ENCODE measurements around the gene PIK3R5. TPM values are rescaled to one million over a fixed set of nuclear protein-coding genes. Genes with fewer than 3 reads are reported as not detected.
A peak's percentile ranks its signal among the peaks of the same experiment; 100 is the strongest.

Gene PIK3R5
- total and polyA plus RNA-seq, 2 donors (not counting 1 experiment from before 2014, with no cell fraction given) = 63.1 to 70.0 TPM

GRCh38 chr17:8967861-8968260 is 2.4 kb upstream of the PIK3R5 start:
- H3K4me3 Mint-ChIP-seq = peak overlapping the region; percentile 20
- CTCF ChIA-PET = no interaction called here
- Histone ChIP-seq H2AFZ (ENCODE audit: insufficient read depth, low read depth, low read length, poor library complexity, severe bottlenecking) (no peak overlapping the region), H3K9me3 (ENCODE audit: control extremely low read depth in 1 of 3, control insufficient read depth in 2 of 3, insufficient read depth in 1 of 3, low read length in 2 of 3) (peaks cover 12 to 27% (median 19%) of the 10 kb centered on the region in 3 donors), H3K27me3 (replicated peaks in 1 of 4; ENCODE audit: control extremely low read depth in 1 of 4, control insufficient read depth in 3 of 4, insufficient read depth in 4 of 4, low read length in 3 of 4) (no peaks in the 10 kb centered on the region), H3K4me3 (ENCODE audit: control extremely low read depth in 1 of 5, extremely low read depth in 1 of 5, insufficient read depth in 1 of 5, low read depth in 2 of 5, low read length in 4 of 5) (no peak overlapping the region), H3K27ac (ENCODE audit: low read length in 2 of 2) (no peak overlapping the region), H3K36me3 (replicated peaks in 1 of 2; ENCODE audit: control extremely low read depth in 1 of 2, control insufficient read depth in 1 of 2, extremely low read depth in 1 of 2, insufficient read depth in 2 of 2, low read length in 1 of 2) (no peaks in the 10 kb centered on the region), H3K4me2 (replicated peaks; ENCODE audit: low read depth, low read length, poor library complexity, severe bottlenecking) (no peak overlapping the region), H3K4me1 (ENCODE audit: control insufficient read depth in 2 of 2, insufficient read depth in 2 of 2, low read length in 2 of 2) (peaks cover 31 to 39% of the 10 kb centered on the region in 2 donors), H3K9ac (ENCODE audit: low read length) (no peak overlapping the region), H4K20me1 (ENCODE audit: control insufficient read depth, insufficient read depth, low read length, poor library complexity, severe bottlenecking) (peaks cover 18% of the 10 kb centered on the region), H3K79me2 (ENCODE audit: control insufficient read depth, insufficient read depth, low read length) (peaks cover 25% of the 10 kb centered on the region)
- POLR2A ChIA-PET = no interaction called here
- ATAC-seq (ENCODE audit: low read depth) (no peak), DNase-seq (no peak)
- H3K4me1 Mint-ChIP-seq = peaks cover 35% of the 10 kb centered on the region
- no peak for TF ChIP-seq CTCF (IDR thresholded peaks at IDR 0.05)
- TF ChIP-seq EZH2 (IDR thresholded peaks at IDR 0.05; ENCODE audit: borderline replicate concordance, insufficient read depth, low read depth, low read length, poor library complexity, severe bottlenecking) = no peak
- H3K9me3 Mint-ChIP-seq (ENCODE audit: insufficient read depth) = peaks cover 20% of the 10 kb centered on the region
- intact Hi-C loops (cut with micrococcal nuclease) = no loop called here
- peak overlapping the region; percentile 51 for H3K27ac Mint-ChIP-seq
- H3K27me3 Mint-ChIP-seq = no peaks in the 10 kb centered on the region

- H3K9me3 Mint-ChIP-seq (ENCODE audit: insufficient read depth) = peaks cover 20% of the 10 kb centered on the region
These were observed 1.4 kb upstream of the PIK3R5 start for GRCh38 chr17:8966926-8967325.

More at GRCh38 chr17:8966926-8967325, 1.4 kb upstream of the PIK3R5 start:
- no peak overlapping the region for H2AFZ ChIP-seq (ENCODE audit: insufficient read depth, low read depth, low read length, poor library complexity, severe bottlenecking)
- ATAC-seq (ENCODE audit: low read depth) = no peak
- H3K4me3 ChIP-seq (ENCODE audit: control extremely low read depth in 1 of 5, extremely low read depth in 1 of 5, insufficient read depth in 1 of 5, low read depth in 2 of 5, low read length in 4 of 5) = peak overlapping the region in 1 of 5 experiments; percentile 93
- TF ChIP-seq EZH2 (IDR thresholded peaks at IDR 0.05; ENCODE audit: borderline replicate concordance, insufficient read depth, low read depth, low read length, poor library complexity, severe bottlenecking) (no peak), CTCF (IDR thresholded peaks at IDR 0.05) (no peak)
- POLR2A ChIA-PET = interaction anchor here (0.6 kb wide), 1 partner anchor 12 kb away, joined by 5 read pairs; no protein-coding TSS in a partner anchor
- intact Hi-C loops (cut with micrococcal nuclease) = loop anchor here (1.0 kb wide), 3 partner anchors 13 to 68 kb away; no protein-coding TSS in a partner anchor
- Mint-ChIP-seq H3K4me1 (peaks cover 44% of the 10 kb centered on the region), H3K4me3 (peak overlapping the region; percentile 95), H3K27ac (peak overlapping the region; percentile 94), H3K27me3 (no peaks in the 10 kb centered on the region)
- H3K9ac ChIP-seq (ENCODE audit: low read length) = peak overlapping the region; percentile 32
- H3K9me3 ChIP-seq (ENCODE audit: control extremely low read depth in 1 of 3, control insufficient read depth in 2 of 3, insufficient read depth in 1 of 3, low read length in 2 of 3) = peaks cover 12 to 27% (median 19%) of the 10 kb centered on the region in 3 donors
- peaks cover 35% of the 10 kb centered on the region for H3K79me2 ChIP-seq (ENCODE audit: control insufficient read depth, insufficient read depth, low read length)
- no peak overlapping the region for H3K27ac ChIP-seq (ENCODE audit: low read length in 2 of 2)
- CTCF ChIA-PET = no interaction called here
- peak overlapping the region; percentile 88 for H3K4me2 ChIP-seq (replicated peaks; ENCODE audit: low read depth, low read length, poor library complexity, severe bottlenecking)
- H4K20me1 ChIP-seq (ENCODE audit: control insufficient read depth, insufficient read depth, low read length, poor library complexity, severe bottlenecking) = peaks cover 26% of the 10 kb centered on the region
- no peaks in the 10 kb centered on the region for H3K27me3 ChIP-seq (replicated peaks in 1 of 4; ENCODE audit: control extremely low read depth in 1 of 4, control insufficient read depth in 3 of 4, insufficient read depth in 4 of 4, low read length in 3 of 4)
- peaks cover 0 to 2% of the 10 kb centered on the region in 2 experiments for H3K36me3 ChIP-seq (replicated peaks in 1 of 2; ENCODE audit: control extremely low read depth in 1 of 2, control insufficient read depth in 1 of 2, extremely low read depth in 1 of 2, insufficient read depth in 2 of 2, low read length in 1 of 2)
- peaks cover 38 to 43% of the 10 kb centered on the region in 2 donors for H3K4me1 ChIP-seq (ENCODE audit: control insufficient read depth in 2 of 2, insufficient read depth in 2 of 2, low read length in 2 of 2)
- DNase-seq = no peak
- 32% methylated on average over 7 of the region's 9 CpGs for WGBS (ENCODE audit: insufficient coverage)

Data from B cell (primary cell).